Measurements from ENCODE around the gene VEGFD.
A peak's percentile ranks its signal among the peaks of the same experiment; 100 is the strongest.

VEGFD gene

GRCh38 chrX:15359701-15360100 is 24.5 kb downstream of the VEGFD start:
- TF ChIP-seq, protein P1, sequence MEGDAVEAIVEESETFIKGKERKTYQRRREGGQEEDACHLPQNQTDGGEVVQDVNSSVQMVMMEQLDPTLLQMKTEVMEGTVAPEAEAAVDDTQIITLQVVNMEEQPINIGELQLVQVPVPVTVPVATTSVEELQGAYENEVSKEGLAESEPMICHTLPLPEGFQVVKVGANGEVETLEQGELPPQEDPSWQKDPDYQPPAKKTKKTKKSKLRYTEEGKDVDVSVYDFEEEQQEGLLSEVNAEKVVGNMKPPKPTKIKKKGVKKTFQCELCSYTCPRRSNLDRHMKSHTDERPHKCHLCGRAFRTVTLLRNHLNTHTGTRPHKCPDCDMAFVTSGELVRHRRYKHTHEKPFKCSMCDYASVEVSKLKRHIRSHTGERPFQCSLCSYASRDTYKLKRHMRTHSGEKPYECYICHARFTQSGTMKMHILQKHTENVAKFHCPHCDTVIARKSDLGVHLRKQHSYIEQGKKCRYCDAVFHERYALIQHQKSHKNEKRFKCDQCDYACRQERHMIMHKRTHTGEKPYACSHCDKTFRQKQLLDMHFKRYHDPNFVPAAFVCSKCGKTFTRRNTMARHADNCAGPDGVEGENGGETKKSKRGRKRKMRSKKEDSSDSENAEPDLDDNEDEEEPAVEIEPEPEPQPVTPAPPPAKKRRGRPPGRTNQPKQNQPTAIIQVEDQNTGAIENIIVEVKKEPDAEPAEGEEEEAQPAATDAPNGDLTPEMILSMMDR (IDR thresholded peaks at IDR 0.05; ENCODE audit: low read depth, low read length): no peak

DNA sequence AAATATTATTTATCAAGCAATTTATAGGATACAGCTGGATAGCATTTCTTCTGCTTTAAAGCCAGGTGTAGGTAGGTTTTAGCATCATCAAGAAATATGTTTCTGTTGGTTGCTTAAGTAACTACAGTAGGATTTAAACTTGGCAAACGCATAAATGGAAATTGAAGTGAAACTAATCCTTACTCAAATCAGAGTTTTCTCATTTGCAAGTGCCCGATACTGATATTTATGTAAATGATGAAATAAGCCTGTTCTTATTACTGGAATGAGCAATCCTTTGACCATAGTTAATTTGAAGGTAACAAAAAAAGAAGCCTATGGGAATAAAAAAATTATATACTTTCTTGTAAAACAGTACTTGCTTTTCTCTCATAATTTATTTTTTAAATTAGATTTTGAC is 25.7 kb downstream of the VEGFD start:
- TF ChIP-seq, protein P1 (IDR thresholded peaks at IDR 0.05; ENCODE audit: low read depth, low read length): no peak

More at GRCh38 chrX:15359701-15360100, 24.5 kb downstream of the VEGFD start:
- H3K4me3 ChIP-seq (ENCODE audit: low read depth, low read length): no peak overlapping the region

DNA sequence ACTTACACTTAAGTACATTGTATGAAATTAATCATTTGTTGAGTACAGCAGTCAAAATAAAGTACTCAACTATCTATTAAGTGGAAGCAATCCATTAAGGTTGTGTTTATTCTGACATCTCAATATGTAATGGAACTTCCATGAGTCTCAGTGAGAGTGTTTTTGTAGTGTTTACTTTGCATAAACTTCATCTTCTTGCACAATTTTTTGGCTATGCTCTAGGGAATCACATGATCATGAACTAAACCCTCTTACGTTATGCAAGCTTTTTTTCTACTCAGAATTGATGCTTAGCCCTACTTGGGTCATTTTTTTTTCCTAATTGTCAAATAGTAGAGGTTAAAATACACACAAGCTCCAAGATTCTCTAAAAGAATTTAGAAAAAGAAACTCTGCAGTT is 27.8 kb downstream of the VEGFD start:
- H3K4me3 ChIP-seq (ENCODE audit: low read depth, low read length): no peak overlapping the region
- TF ChIP-seq, protein P1 (IDR thresholded peaks at IDR 0.05; ENCODE audit: low read depth, low read length): no peak

More for the DNA sequence above, 25.7 kb downstream of the VEGFD start:
- H3K4me3 ChIP-seq (ENCODE audit: low read depth, low read length): no peak overlapping the region

DNA sequence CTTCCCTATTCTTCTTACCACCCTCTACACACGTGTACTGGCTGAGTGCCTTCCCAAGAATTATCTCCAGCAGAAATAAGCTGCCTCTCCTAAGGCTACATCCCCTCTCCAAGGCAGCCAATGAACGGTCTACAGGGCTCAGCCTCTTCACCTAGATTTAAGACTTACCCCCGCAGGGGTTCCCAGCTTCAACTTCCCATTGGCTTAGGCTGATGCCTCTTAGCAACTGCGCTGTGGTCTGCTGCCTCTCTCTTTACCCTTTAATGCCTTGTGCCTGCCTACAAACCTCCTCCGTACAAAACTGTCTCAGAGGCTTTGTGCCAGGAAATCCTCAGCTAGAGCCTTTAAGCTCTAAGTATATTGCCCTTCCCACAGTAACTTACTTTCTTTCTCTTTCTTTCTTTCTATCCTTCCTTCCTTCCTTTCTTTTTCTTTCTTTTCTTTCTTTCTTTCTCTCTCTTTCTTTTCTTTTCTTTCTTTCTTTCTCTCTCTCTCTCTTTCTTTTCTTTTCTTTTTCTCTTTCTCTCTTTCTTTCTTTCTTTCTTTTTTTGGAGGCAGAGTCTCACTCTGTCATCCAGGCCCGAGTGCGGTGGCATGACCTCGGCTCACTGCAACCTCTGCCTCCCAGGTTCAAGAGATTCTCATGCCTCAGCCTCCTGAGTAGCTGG is 33.8 kb downstream of the VEGFD start:
- TF ChIP-seq, protein P1 (IDR thresholded peaks at IDR 0.05; ENCODE audit: low read depth, low read length): no peak

DNA sequence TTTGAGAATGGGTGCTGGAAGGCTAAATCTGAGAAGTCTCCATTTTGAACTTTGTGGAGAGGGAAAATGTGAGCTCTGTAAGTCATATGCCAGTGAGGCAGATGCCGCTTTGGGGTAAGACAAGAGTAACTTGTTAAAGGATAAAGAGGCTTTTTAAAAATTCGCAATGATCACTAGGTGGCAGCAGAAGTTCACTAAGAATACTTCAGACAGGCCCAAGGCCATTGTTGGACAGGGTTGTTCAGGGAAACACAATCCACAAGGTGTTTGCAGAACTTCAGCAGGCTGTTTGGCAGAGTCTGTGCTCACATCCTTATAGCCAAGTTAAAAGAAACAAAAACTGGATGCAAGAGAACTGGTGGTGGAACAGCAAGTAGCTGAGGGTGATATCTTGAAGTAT is 35.2 kb downstream of the VEGFD start:
- no peak overlapping the region for H3K4me3 ChIP-seq (ENCODE audit: low read depth, low read length)
- TF ChIP-seq, protein P1 (IDR thresholded peaks at IDR 0.05; ENCODE audit: low read depth, low read length): peak; percentile 45; the same call in 1 of the 2 replicates

More for the DNA sequence above, 33.8 kb downstream of the VEGFD start:
- H3K4me3 ChIP-seq (ENCODE audit: low read depth, low read length): no peak overlapping the region

GRCh38 chrX:15345976-15346375 is 38.2 kb downstream of the VEGFD start:
- TF ChIP-seq, protein P1 (IDR thresholded peaks at IDR 0.05; ENCODE audit: low read depth, low read length): no peak
- H3K4me3 ChIP-seq (ENCODE audit: low read depth, low read length): no peak overlapping the region

GRCh38 chrX:15344106-15344505 is 40.1 kb downstream of the VEGFD start:
- TF ChIP-seq, protein P1 (IDR thresholded peaks at IDR 0.05; ENCODE audit: low read depth, low read length): no peak
- no peak overlapping the region for H3K4me3 ChIP-seq (ENCODE audit: low read depth, low read length)
